Neural crest cell (in vitro differentiated cells): ENCODE measurements around the gene ADIG. TPM values are rescaled to one million over a fixed set of nuclear protein-coding genes. Genes with fewer than 3 reads are reported as not detected.

Experiments
- DNase-seq: peaks from one replicate; pipeline ENCODE4 v3.0.0; 2021; ENCODE audit warnings: low read depth, mixed read lengths, low spot score
- H3K27ac Mint-ChIP-seq: one replicate; pipeline ENCODE4 v1.8.0; 2021; ENCODE audit warnings: mild to moderate bottlenecking, mixed read lengths; ENCODE audit not compliant: unreplicated experiment
- H3K27me3 Mint-ChIP-seq: 2 replicates; pipeline ENCODE4 v1.8.0; 2021; ENCODE audit warnings: low read depth, mild to moderate bottlenecking, mixed read lengths
- H3K36me3 Mint-ChIP-seq: 2 replicates; pipeline ENCODE4 v1.8.0; 2021; ENCODE audit warnings: low read depth, mild to moderate bottlenecking, mixed read lengths
- H3K4me1 Mint-ChIP-seq: 2 replicates; pipeline ENCODE4 v1.8.0; 2021; ENCODE audit warnings: mixed read lengths
- H3K4me3 Mint-ChIP-seq: one replicate; pipeline ENCODE4 v1.8.0; 2021; ENCODE audit warnings: mild to moderate bottlenecking, mixed read lengths
- H3K9me3 Mint-ChIP-seq: 2 replicates; pipeline ENCODE4 v1.8.0; 2021; ENCODE audit warnings: mixed read lengths
- total RNA-seq: library from RNA; stranded (reverse); gene quantifications from 2 replicates; pipeline ENCODE4 v1.2.1, GENCODE V29; 2021
- TF ChIP-seq, protein P1 (sequence below): fragments of 200-600 bp; sonication (generic); conservative IDR thresholded peaks from 2 replicates; pipeline ENCODE4 v1.5.0; 2021; ENCODE audit warnings: antibody characterized with exemption, mild to moderate bottlenecking

Gene ADIG
- total RNA-seq, 1 donor from 2014 or later, result not detected

- Mint-ChIP-seq H3K4me1 (peaks cover 9% of the 10 kb centered on the region), H3K27ac (no peak overlapping the region)
Observed at GRCh38 chr20:38635721-38636288, 54.8 kb downstream of the ADIG start.

More at GRCh38 chr20:38635721-38636288, 54.8 kb downstream of the ADIG start:
- Mint-ChIP-seq H3K4me3 (no peak overlapping the region), H3K36me3 (no peaks in the 10 kb centered on the region), H3K27me3 (peaks cover 3% of the 10 kb centered on the region), H3K9me3 (no peaks in the 10 kb centered on the region)
- TF ChIP-seq, protein P1, sequence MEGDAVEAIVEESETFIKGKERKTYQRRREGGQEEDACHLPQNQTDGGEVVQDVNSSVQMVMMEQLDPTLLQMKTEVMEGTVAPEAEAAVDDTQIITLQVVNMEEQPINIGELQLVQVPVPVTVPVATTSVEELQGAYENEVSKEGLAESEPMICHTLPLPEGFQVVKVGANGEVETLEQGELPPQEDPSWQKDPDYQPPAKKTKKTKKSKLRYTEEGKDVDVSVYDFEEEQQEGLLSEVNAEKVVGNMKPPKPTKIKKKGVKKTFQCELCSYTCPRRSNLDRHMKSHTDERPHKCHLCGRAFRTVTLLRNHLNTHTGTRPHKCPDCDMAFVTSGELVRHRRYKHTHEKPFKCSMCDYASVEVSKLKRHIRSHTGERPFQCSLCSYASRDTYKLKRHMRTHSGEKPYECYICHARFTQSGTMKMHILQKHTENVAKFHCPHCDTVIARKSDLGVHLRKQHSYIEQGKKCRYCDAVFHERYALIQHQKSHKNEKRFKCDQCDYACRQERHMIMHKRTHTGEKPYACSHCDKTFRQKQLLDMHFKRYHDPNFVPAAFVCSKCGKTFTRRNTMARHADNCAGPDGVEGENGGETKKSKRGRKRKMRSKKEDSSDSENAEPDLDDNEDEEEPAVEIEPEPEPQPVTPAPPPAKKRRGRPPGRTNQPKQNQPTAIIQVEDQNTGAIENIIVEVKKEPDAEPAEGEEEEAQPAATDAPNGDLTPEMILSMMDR, result no peak
- no peak for DNase-seq

Other genes with a start within 250 kb of the ADIG start
- gene LBP, start 234.7 kb upstream of the ADIG start, total RNA-seq, result not detected in 2 replicates
- 64.9 and 65.5 TPM in 2 replicates for gene SNHG17, start 145.9 kb upstream of the ADIG start, total RNA-seq
- 34.7 and 35.2 TPM in 2 replicates for gene RALGAPB, start 108.4 kb upstream of the ADIG start, total RNA-seq
- gene ARHGAP40, start 20.6 kb downstream of the ADIG start, total RNA-seq, result not detected in 2 replicates
- 0.09 and 0.16 TPM in 2 replicates for gene SLC32A1, start 143.3 kb downstream of the ADIG start, total RNA-seq
- gene ACTR5, start 167.3 kb downstream of the ADIG start, total RNA-seq, result 14.3 and 14.9 TPM in 2 replicates
- 0.30 and 0.57 TPM in 2 replicates for gene PPP1R16B, start 224.5 kb downstream of the ADIG start, total RNA-seq